ENCODE data around the gene SOCS4.
A peak's percentile ranks its signal among the peaks of the same experiment; 100 is the strongest.
"Not testable (repeated sequence)": the region's sequence is repeated elsewhere in the genome, so short reads cannot be mapped to it uniquely, and the experiment has no call there.

SOCS4 gene

DNA sequence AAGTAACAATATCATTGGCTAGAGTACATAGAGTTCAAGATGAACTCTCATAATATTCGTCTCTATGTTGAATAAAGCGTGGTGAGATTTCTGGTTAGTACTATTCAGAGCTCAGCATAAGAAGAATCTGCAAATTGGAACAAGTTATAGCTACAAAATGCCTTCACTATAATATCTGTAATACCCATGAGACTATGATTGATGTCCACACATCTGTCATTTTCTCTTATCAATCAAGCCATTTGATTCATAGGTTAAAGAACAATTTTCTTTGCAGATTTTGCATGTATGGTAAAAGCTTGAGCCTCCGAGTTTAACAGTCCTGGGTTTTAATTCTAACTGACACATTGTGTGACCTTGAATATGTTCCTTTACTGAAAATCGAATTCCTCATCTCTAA, 1.4 kb downstream of the SOCS4 start:
- Mint-ChIP-seq H3K4me3 (peak overlapping the region; percentile 88), H3K27ac (peak overlapping the region; percentile 98), H3K27me3 (ENCODE audit: low read depth, poor library complexity) (no peaks in the 10 kb centered on the region), H3K4me1 (peaks cover 58% of the 10 kb centered on the region), H3K9me3 (no peaks in the 10 kb centered on the region), H3K36me3 (ENCODE audit: low read depth) (peaks cover 21% of the 10 kb centered on the region)
- DNase-seq, result no peak
- TF ChIP-seq, protein P1, sequence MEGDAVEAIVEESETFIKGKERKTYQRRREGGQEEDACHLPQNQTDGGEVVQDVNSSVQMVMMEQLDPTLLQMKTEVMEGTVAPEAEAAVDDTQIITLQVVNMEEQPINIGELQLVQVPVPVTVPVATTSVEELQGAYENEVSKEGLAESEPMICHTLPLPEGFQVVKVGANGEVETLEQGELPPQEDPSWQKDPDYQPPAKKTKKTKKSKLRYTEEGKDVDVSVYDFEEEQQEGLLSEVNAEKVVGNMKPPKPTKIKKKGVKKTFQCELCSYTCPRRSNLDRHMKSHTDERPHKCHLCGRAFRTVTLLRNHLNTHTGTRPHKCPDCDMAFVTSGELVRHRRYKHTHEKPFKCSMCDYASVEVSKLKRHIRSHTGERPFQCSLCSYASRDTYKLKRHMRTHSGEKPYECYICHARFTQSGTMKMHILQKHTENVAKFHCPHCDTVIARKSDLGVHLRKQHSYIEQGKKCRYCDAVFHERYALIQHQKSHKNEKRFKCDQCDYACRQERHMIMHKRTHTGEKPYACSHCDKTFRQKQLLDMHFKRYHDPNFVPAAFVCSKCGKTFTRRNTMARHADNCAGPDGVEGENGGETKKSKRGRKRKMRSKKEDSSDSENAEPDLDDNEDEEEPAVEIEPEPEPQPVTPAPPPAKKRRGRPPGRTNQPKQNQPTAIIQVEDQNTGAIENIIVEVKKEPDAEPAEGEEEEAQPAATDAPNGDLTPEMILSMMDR (IDR thresholded peaks at IDR 0.05), result no peak

DNA sequence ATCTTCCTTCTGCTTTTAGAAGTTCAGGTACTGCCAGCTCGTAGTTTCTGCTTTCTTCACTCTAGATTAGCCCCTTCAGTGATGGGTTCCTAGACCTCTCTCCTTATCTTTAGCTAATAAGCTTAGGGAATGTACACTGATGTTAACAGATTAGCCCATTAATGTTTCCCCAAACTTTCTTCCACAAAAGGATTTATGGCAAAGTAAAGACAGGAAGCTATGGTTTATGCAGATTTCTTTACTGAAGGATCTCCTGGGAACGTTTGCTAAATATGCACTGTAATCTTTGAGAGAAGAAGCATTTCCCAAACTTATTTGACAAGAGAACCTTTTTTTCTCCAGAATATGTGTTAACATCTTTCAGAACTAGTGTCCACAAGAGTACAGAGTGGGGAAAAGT, 4.2 kb downstream of the SOCS4 start:
- no peaks in the 10 kb centered on the region for H3K9me3 Mint-ChIP-seq
- no peak for DNase-seq
- H3K4me3 Mint-ChIP-seq, result no peak overlapping the region
- H3K27ac Mint-ChIP-seq, result no peak overlapping the region
- H3K27me3 Mint-ChIP-seq (ENCODE audit: low read depth, poor library complexity), result no peaks in the 10 kb centered on the region
- TF ChIP-seq, protein P1 (IDR thresholded peaks at IDR 0.05), result no peak
- peaks cover 40% of the 10 kb centered on the region for H3K4me1 Mint-ChIP-seq
- peaks cover 40% of the 10 kb centered on the region for H3K36me3 Mint-ChIP-seq (ENCODE audit: low read depth)

DNA sequence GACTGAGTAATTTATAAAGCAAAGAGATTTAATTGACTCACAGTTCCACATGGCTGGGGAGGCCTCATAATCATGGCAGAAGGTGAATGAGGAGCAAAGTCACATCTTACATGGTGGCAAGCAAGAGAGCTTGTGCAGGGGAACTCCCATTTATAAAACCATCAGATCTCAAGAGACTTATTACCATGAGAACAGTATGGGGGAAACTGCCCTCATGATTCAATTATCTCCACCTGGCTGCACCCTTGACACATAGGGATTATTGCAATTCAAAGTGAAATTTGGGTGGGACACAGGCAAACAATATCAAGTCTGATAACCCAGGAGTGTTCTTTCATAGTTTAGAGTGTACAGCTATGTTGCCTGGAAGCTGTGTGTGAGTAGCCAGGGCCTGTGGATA, 11.0 kb downstream of the SOCS4 start:
- DNase-seq; H3K4me3 Mint-ChIP-seq; H3K27me3 Mint-ChIP-seq (ENCODE audit: low read depth, poor library complexity); H3K9me3 Mint-ChIP-seq; H3K27ac Mint-ChIP-seq; H3K4me1 Mint-ChIP-seq: not testable (repeated sequence)
- H3K36me3 Mint-ChIP-seq (ENCODE audit: low read depth), result peaks cover 79% of the 10 kb centered on the region

DNA sequence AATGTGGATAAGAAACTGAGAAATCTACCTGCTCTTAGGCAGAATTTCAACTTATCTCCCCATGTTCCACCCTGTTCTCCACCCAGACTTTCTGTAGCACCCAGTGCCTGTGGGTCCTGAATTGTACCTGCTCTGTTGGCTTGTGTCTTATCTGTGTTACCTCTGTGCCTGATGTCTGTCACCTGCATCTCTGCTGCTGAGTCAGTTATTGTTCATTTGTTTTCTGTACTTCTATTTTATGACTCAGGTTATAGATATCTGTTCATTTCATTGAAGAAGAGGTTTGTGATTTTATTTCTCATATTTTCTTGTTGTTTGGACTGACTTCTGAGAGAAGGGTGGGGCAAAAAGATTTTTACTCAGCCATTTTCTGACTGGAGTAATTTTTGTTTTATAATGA, 11.7 kb downstream of the SOCS4 start:
- Mint-ChIP-seq H3K27me3 (ENCODE audit: low read depth, poor library complexity) (no peaks in the 10 kb centered on the region), H3K9me3 (peaks cover 4% of the 10 kb centered on the region), H3K27ac (no peak overlapping the region), H3K4me3 (no peak overlapping the region), H3K4me1 (no peaks in the 10 kb centered on the region), H3K36me3 (ENCODE audit: low read depth) (peaks cover 78% of the 10 kb centered on the region)
- no peak for DNase-seq
- TF ChIP-seq, protein P1 (IDR thresholded peaks at IDR 0.05), result no peak

DNA sequence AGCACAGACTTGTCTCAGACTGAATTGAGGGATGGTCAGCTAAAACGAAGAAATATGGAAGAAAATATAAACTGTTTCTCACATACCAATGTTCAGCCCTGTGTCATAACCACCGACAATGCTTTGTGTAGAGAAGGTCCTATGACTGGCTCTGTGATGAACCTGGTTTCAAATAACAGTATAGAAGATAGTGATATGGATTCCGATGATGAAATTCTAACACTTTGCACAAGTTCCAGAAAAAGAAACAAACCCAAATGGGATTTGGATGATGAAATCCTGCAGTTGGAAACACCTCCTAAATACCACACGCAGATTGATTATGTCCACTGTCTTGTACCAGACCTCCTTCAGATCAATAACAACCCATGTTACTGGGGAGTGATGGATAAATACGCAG, 16.5 kb downstream of the SOCS4 start:
- Mint-ChIP-seq H3K4me3 (no peak overlapping the region), H3K27ac (no peak overlapping the region), H3K27me3 (ENCODE audit: low read depth, poor library complexity) (no peaks in the 10 kb centered on the region), H3K4me1 (no peaks in the 10 kb centered on the region), H3K36me3 (ENCODE audit: low read depth) (peaks cover 41% of the 10 kb centered on the region), H3K9me3 (no peaks in the 10 kb centered on the region)
- DNase-seq, result no peak
- TF ChIP-seq, protein P1 (IDR thresholded peaks at IDR 0.05), result no peak

DNA sequence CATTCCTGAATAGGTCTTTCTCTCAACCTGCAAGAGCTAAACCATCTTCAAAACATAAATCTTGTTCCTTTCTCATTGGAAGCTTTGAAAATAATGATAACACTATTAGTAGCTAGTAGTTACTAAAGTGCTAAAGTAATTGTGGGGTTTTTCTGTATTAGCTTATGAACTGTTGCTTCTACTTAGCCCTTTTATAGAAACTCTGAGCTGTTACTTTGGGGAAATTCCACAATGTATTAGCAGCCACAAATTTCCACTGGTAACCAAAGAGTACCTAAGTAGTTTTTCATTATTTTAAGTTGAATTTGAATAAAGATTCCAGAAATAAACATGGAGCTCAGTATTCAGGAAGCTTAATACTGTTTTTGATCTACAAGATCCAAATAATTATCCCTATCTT, 18.1 kb downstream of the SOCS4 start:
- Mint-ChIP-seq H3K36me3 (ENCODE audit: low read depth) (peaks cover 26% of the 10 kb centered on the region), H3K4me1 (peaks cover 5% of the 10 kb centered on the region), H3K27ac (no peak overlapping the region), H3K4me3 (no peak overlapping the region), H3K9me3 (no peaks in the 10 kb centered on the region), H3K27me3 (ENCODE audit: low read depth, poor library complexity) (no peaks in the 10 kb centered on the region)
- TF ChIP-seq, protein P1 (IDR thresholded peaks at IDR 0.05), result no peak
- no peak for DNase-seq
